OCI-LY1 (cell line): ENCODE data around the gene TMEM240.
"Not testable (repeated sequence)": the region's sequence is repeated elsewhere in the genome, so short reads cannot be mapped to it uniquely, and the experiment has no call there.

ENCODE experiments used
- CTCF ChIP-seq: fragments of 200-600 bp; sonication (generic), shearing (Covaris generic); IDR thresholded peaks from 2 replicates; pipeline ENCODE4 v1.5.1; 2017; ENCODE audit warnings: mild to moderate bottlenecking, antibody characterized with exemption, low read length, moderate library complexity, mixed read lengths
- EZH2 ChIP-seq: fragments of 200-600 bp; sonication (generic), shearing (Covaris generic); IDR thresholded peaks from 2 replicates; pipeline ENCODE4 v1.8.0; 2017; ENCODE audit warnings: borderline replicate concordance, mixed run types, mild to moderate bottlenecking, antibody characterized with exemption, low read length, moderate library complexity, mixed read lengths

- TF ChIP-seq EZH2, CTCF: not testable (repeated sequence)
Measured at GRCh38 chr1:1524750-1525383, 15.6 kb downstream of the TMEM240 start.
